HG02943 (cell line): ENCODE data around the gene INPP4A.

Experiments used
- ATAC-seq: cut with Tn5 transposase; IDR thresholded peaks from one replicate; pipeline ENCODE4 v1.9.1; 2021; ENCODE audit warnings: mild to moderate bottlenecking, low read depth, moderate library complexity; ENCODE audit not compliant: unreplicated experiment

INPP4A gene

DNA sequence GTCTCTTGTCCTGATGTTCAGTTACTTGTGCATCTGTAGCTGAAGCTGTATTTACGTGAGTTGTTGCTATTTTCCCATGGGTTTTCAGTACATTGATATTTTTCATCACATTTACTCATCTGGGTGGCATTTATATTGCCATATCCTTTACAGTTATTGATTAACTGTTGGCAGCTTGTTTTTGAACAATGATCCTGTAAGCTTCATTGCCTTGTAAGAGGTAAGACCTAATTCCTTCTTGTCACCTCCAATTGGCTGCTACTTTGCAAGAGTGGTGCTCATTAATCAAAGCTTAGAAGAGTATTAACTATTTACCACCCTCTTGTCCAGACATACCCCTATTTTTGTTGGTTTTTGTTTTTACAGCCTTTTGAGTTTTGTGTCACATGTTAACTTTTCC, 88.9 kb downstream of the INPP4A start:
- no peak for ATAC-seq

DNA sequence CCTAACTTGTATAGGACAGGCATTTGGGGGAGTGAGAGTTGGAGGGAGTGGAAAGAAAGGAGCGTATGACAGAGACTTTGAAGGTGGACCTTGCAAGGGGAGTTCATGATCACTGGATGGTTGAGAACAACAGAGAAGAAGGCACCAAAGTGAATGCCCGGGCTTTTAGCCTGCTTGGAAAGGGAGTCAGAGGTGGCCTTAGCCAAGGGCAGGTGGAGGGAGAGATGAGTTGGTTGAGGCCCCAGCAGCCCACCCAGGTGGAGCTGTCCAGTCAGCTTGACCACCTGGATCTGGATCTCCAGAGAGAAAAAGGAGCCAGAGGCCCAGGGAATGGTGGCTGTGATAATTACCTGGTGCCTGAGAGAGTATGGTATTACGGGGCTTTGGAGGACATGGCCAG, 90.1 kb downstream of the INPP4A start:
- ATAC-seq = no peak

DNA sequence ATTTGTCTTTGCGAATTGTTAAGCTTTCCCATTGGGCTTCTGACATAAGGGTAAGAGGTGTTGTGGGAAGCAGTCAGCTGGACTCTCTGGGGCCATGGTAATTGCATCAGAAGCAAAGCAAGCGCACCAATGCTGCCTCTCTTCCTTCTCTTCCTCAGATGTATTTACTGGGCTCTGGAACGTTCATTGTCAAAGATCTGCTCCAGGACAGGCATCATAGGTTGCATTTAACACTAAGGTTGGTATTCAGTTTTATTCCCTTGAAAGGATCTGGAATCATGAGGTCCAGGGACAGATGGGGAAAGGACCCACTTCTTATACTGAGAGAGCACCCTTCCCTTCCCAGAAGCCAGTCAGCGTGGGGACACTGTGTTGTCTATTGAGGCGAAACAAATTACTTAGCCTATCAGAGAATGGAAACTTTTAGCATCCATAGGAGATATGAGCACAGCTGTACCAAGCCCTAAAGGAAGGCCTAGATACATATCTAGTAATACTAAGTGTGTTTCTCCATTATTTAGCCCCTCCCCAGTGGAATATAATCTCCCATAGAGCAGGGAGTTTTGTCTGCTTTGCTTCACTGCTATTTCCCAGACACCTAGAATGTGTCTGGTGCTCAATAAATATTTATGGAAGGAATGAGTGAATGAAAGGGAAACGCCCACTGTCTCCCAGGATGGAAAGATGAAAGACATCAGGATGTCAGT, 91.5 kb downstream of the INPP4A start:
- no peak for ATAC-seq

DNA sequence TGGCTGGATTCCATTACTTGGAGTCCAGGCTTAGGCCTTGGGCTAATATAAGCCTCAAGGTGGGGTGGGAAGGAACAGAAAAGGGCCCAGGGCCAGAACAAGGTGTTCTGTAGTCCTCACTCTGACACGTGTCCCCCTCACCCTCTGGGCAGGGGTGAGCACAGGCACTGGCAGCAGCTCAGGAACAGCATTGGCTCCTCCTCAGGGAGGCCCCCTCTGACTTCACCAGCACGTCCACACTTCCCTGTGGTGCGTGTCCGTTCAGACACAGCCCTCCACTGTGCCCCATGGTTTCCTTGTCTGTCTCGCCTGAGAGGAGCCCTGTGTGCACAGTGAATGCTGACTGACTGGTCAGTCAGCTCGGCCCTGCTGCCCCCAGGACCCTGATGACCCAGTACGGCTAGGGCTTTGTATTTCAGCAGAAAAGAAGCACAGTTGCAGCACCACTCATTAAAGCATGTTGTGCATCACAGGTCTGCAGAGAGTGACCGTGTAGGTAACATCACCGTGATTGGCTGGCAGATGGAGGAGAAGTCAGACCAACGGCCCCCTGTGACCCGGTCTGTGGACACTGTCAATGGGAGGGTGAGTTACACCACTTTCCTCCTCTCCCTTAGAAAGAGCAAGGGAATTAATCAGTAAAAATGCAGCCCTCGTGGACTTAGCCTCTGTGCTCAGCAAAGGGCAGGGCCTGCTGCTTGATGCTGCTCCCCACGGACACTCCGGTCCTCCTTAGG, 92.9 kb downstream of the INPP4A start:
- ATAC-seq = no peak

DNA sequence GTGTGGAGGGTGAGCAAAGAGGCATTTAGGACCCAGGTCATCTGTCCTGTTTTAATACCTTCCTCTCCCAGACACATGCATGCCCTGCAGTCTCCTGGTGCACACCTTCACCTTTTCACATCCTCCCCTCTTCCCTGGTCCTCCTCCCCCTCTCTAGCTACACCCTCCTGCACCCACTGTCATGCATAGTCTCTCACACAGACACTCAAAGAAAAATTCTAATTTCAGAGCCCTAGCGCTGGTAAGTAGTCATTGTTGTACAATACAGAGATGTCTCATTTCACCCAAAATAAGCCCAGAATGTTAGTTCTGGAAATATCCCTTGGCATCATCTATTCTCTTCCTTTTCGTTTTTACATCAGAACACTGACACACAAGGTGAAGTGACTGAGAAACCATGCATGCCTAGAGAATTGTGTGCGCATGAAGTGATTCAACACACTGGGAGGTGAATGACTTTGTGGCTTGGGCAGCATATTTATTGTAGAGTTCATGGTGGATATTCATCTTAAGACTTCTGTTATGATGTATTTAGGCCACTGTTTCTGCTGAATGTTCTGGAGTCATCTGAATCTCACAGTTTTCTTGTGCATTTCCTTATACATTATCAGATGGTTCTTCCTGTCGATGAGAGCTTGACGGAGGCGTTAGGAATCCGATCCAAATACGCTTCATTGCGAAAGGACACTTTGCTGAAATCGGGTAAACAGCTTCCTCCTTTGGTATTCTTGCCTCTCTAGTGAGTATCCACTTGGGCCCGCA, 93.8 kb downstream of the INPP4A start:
- ATAC-seq = no peak

DNA sequence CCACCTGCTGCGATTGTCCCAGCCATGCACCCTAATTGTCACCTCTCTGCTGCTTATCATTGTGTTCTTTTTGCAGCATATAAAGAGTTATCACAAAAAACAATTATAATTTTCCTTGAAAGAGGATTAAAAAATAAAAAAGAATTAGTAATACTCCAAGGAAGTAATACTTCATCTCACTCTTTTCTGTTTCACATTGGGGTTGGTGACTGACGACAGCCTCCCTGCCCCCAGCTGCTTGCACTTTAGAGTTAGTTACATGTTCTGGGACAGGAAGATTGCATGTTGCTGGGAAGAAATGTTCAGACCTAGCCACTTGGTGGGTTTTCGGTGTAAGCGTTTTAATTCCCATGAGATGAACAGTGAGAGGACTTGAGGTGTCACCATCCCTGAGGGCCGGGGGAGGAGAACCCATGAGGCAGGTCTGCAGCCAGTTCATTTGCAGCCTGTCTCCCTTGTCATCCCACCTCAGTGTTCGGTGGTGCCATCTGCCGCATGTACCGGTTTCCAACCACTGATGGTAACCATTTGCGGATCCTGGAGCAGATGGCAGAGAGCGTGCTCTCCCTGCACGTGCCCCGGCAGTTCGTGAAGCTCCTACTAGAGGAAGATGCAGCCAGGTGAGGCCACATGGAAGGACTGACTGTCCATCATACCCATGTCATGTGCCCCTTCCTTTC, 94.5 kb downstream of the INPP4A start:
- no peak for ATAC-seq

DNA sequence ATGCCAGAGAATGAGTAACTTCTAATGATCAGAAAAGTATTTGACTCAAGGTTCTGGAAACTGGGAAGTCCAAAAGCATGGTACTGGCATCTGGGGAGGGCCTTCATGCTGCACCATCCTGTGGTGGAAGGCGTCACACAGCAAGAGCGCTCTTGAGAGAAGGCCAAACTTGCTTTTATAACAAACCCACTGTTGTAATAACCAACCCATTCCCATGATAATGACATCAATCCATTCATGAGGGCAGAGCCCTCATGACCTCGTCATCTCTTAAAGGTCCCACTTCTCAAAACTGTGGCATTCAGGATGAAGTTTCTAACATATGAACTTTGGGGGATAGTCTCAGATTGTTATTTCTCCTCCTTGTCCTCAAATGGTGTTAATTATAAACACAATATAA, 95.9 kb downstream of the INPP4A start:
- ATAC-seq = no peak

DNA sequence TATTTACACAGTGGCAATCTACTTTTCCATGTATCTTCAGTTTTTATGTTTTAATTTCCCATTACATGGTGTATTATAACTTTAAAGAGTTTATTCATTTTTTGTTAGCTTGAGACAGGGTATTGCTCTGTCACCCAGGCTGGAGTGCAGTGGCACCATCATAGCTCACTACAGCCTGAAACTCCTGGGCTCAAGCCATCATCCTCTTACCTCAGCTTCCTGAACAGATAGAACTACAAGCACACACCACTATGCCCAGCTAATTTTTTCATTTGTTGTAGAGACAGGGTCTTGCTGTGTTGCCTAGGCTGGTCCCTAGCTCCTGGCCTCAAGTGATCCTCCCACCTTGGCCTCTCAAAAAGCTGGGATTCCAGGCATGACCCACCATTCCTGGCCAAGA, 96.8 kb downstream of the INPP4A start:
- no peak for ATAC-seq

DNA sequence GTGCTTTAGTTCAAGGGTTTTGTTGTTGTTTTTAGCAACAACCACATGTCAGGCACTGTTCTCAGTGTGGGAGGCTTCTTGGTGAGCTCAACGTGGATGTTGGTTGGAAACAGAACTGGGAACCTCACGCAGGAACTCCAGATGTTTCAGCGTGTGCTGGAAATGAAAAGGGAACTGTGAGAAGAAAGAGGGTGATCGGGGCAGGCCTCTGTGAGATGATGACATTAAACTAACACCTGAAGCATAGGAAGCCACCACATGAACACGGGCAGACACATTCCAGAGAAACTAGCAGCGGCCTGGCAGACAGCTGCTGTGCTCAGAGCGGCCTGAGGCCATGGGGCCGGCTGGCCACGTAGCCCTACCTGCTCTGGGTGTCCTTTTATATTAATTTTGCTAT, 97.2 kb downstream of the INPP4A start:
- no peak for ATAC-seq

DNA sequence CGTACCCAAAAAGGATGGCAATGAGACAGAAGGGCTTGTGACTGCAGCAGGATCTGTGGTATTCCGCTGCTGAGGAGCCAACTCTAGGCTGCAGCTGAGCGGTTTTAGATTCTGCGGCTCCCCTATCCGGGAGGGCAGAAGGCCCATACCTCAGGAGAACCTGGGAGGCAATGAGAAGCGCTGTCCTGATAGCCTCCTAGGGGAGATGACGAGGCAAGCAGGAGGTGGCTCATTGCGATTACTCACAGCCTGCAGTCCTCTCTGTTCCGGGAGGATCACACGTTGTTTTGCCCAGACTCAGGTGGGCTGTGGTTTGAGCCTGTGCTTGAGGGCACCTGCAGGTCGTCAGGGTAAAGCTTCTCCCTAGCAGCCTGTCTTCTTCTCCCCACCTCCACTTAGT, 98.6 kb downstream of the INPP4A start:
- ATAC-seq = no peak

DNA sequence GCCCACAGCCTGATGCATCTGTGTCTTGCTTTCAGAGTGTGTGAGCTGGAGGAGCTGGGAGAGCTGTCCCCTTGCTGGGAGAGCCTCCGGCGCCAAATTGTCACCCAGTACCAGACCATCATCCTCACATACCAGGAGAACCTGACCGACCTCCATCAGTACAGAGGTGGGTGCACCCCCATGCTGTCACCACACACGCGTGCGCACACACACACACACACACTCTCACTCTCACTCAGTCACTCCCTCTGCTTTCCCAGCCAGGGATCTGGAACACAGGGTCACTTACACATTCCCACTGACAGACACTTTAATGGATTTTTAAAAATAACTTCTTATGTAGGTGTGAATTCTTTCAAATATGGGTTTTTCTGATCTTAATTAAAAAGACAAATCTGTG, 99.2 kb downstream of the INPP4A start:
- ATAC-seq = no peak

DNA sequence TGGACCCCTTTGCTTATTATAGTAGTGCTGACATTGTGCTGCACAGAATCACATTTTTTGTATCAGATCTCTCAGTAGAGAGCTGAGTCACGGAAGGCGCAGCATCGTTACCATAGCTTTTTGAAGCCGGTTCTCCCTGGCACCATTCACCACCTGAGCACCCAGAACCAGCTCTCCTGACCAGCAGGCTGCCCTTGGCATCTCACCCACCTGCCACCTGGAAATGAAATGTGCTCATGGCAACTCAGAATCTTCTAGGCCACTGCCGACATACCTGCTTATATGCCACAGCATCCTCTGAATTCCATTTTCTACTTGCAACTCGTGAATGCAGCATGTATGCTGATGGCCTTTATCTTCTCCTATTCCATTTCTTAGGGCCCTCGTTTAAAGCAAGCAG, 100.9 kb downstream of the INPP4A start:
- no peak for ATAC-seq

DNA sequence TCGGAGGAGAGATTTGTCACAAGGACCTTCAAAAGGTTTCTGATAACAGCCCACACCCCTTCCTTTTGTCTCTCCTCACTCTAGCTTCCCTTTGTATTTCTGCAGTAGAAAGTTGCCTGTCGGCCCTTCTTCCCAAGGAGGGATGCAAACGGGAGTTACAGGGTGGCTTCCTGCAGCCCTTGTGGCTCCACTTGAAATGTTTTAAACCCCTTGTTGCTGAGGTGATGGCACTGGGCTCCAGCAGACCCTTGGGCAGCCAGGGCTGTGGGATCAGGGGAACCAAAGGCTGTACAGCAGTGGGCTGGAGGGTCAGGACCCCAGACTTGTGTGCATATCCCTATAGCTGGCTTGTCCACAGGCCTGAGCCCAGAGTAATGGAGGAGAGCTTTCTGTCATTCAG, 101.5 kb downstream of the INPP4A start:
- ATAC-seq = no peak

DNA sequence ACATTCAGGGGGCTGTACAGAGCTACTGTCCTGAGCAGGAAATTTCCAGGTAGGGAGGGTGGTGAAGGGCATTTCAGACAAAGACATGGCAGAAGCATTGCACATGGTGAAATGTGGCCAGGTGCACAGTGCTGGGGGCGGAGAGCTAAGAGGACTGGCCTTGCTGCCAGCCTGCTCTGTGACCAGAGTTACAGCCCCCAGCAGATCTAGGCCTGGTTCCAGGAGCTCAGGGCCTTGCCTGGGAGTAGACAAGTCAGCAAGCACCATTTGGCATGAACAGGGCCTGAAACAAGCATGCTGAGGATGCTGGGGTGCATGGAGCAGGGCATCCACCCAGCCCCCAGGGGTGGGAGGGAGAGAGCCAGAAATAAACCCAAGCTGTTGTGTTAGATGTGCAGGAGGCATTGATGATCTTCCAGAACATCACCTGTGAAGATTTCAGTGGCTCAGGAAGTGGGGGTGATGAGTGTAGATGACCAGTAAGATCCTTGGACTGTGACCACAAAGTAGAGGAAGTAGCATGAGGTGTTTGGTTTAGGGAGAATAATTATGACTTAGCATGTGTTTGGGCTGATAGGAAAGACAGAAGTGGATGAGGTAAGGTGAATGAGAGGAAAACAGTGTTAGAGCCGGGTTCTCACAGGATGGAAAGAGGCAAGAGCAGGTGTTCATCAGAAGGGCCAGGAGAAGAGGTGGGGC, 102.6 kb downstream of the INPP4A start:
- no peak for ATAC-seq

DNA sequence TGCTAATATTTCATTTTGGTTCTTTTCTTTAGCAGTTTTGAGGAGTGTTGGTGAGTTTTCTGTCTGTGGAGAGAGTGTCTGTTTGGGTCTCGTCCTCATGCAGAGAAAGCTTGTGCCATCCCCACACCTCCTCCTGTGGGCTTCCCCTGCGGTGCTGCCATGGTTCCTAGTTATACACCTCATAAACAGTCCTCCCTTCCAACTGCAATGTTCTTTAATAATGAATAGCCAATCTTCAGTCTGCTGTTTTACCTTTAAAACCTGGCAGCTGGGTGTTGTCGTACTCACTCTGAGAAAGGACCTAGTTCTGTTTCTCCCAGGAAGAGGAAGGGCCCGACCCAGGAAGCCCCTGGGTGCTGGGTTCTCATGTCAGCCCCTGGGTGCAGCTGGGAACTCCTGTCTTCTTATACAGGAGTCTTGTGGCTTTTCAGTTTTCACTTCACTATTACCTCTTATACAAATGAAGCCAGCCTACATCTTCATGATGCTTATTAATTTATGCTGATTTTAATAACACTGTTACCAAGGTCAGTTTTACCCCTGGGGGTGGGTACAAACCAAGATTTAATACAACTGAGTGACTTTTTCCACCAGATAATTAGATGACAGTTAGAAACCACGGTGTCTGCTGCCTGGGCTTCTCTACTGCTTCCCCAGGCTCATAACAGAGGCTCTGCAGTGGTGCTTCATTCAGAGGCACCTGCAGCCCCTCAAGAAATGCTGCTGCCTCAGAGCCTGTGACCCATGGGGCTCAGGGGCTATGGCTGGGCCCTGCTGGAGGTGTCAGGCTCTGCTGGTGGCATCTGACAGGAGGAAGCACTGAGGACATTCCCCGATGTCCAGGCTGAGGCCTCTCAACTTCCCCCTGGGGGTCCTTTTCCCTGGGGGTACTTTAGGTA, 104.5 kb downstream of the INPP4A start:
- peak; percentile 58 for ATAC-seq

DNA sequence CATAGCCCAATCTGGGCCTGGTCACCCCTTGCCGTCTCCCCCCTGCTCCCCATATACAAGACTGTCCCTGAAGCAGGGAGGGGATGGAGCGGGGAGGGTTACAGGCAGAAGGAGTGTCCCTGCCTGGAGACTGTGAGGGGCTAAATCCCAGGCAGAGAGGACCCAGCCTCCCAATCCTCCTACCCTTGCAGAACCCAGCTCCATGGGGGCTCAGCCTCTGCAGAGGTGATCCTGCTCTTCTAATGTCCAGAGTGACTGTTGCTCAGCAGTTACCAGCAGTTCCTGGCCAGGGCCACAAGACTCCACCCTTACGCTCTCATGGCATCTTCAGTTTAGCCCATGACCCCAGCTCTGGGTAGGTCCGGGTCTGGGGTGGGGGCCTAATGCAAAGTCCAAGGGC, 105.5 kb downstream of the INPP4A start:
- ATAC-seq = no peak

DNA sequence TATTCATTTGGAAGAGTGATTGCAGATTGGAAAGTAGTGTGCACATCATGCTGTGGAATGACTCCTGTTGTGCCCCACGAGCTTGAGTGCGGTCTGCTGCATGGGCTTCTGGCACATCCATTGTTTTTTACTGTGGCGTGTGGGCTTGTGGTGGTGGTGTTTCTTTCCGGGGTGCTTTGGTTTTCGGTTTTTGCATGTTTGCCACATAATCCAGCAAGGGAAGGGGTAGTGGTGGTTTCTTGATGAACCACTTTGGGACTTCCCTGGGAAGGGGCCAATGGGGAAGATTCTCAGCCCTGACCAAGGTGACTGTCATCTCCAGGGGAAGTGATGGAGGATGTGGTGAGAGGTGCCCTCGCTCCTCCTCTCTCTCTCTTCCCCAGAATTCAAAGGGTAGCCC, 106.7 kb downstream of the INPP4A start:
- no peak for ATAC-seq

DNA sequence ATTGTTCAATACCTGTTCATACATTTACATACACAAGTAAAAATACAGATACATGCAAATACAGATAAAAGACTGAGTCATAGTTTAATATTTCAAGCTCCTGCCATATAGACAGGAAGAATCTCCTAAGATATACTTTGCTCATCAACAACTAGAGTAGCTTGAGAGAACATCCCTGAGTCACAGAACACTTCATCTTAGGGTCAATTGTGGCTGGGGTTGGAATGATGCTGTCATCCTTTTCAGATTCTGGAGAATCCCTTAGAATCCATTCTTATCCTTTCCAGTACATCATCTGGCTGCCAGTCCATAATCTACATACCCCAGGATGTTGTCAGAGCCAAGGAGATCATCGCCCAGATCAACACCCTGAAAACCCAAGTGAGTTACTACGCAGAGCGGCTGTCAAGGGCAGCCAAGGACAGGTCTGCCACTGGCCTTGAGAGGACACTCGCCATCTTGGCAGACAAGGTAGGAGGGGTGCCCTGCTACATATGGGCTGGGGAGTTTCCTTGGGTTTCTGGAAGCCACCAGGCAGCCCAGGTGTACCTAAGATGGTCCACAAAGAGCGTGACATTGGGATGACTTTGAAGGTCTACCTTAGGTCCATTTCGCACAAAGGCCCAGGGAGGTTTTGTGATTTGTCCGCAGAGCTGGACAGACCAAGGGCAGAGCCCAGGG, 108.0 kb downstream of the INPP4A start:
- no peak for ATAC-seq
